HTERT RPE-1 (cell line): Measurements from ENCODE around the gene MAGEA2B.
"Not testable (repeated sequence)": the region's sequence is repeated elsewhere in the genome, so short reads cannot be mapped to it uniquely, and the experiment has no call there.

Source experiments
- in situ Hi-C: fragments of 300-500 bp; cut with MboI; formaldehyde crosslinking; loops from 4 replicates; pipeline ENCODE4 v1.14.3; 2020; ENCODE audit warnings: low sequenced_read_pairs

The MAGEA2B gene, protein sequence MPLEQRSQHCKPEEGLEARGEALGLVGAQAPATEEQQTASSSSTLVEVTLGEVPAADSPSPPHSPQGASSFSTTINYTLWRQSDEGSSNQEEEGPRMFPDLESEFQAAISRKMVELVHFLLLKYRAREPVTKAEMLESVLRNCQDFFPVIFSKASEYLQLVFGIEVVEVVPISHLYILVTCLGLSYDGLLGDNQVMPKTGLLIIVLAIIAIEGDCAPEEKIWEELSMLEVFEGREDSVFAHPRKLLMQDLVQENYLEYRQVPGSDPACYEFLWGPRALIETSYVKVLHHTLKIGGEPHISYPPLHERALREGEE

DNA sequence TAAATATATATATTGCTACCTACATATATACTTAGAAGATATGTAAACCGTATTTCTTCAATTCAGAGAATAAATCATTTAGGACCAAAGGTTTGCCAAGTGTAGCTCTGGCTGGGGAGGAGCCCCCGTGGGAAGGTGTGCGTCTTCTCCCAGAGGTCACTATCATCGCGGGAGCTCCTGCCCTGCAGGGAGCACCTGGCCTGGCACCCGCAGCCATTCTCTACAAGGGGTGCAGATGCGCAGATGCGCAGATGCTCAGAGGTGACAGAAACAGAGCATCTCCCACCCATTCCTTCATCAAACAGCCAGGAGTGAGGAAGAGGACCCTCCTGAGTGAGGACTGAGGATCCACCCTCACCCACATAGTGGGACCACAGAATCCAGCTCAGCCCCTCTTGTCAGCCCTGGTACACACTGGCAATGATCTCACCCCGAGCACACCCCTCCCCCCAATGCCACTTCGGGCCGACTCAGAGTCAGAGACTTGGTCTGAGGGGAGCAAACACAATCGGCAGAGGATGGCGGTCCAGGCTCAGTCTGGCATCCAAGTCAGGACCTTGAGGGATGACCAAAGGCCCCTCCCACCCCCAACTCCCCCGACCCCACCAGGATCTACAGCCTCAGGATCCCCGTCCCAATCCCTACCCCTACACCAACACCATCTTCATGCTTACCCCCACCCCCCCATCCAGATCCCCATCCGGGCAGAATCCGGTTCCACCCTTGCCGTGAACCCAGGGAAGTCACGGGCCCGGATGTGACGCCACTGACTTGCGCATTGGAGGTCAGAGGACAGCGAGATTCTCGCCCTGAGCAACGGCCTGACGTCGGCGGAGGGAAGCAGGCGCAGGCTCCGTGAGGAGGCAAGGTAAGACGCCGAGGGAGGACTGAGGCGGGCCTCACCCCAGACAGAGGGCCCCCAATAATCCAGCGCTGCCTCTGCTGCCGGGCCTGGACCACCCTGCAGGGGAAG lies at the start of gene MAGEA2B:
MAGEA2B (plus strand) TSS at position 814 of the 973 bp plus-strand sequence. CDS start 2,479 bp downstream, outside the sequence.
- in situ Hi-C loops = not testable (repeated sequence)

- in situ Hi-C loops = no loop called here
These were observed 40.3 kb upstream of the MAGEA2B start for GRCh38 chrX:152674135-152674534.

DNA sequence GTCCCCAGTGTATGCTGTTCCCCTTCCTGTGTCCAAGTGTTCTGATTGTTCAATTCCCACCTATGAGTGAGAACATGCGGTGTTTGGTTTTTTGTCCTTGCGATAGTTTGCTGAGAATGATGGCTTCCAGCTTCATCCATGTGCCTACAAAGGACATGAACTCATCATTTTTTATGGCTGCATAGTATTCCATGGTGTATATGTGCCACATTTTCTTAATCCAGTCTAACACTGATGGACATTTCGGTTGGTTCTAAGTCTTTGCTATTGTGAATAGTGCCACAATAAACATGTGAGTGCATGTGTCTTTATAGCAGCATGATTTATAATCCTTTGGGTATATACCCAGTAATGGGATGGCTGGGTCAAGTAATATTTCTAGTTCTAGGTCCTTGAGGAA lies 39.8 kb upstream of the MAGEA2B start:
- in situ Hi-C loops = not testable (repeated sequence)

DNA sequence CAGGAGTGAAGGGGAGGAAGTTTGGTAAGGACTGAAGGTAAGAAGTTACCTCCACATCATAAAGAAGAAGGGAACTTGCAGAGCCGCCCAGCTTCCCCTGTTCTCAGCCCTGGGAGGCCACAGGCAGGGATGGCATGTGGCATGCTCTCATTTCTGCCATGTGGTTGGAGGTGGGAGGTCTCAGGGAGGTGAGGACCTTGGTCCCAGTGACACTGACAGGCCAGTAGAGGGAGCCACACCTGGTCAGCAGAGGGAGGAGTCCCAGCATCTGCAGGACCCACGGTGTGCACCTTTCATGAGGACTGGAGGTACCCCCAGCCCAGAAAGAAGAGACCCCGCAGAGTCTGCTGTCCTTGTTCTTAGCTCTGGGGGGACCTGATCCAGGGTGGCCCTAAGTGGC lies 33.4 kb upstream of the MAGEA2B start:
- in situ Hi-C loops = not testable (repeated sequence)

DNA sequence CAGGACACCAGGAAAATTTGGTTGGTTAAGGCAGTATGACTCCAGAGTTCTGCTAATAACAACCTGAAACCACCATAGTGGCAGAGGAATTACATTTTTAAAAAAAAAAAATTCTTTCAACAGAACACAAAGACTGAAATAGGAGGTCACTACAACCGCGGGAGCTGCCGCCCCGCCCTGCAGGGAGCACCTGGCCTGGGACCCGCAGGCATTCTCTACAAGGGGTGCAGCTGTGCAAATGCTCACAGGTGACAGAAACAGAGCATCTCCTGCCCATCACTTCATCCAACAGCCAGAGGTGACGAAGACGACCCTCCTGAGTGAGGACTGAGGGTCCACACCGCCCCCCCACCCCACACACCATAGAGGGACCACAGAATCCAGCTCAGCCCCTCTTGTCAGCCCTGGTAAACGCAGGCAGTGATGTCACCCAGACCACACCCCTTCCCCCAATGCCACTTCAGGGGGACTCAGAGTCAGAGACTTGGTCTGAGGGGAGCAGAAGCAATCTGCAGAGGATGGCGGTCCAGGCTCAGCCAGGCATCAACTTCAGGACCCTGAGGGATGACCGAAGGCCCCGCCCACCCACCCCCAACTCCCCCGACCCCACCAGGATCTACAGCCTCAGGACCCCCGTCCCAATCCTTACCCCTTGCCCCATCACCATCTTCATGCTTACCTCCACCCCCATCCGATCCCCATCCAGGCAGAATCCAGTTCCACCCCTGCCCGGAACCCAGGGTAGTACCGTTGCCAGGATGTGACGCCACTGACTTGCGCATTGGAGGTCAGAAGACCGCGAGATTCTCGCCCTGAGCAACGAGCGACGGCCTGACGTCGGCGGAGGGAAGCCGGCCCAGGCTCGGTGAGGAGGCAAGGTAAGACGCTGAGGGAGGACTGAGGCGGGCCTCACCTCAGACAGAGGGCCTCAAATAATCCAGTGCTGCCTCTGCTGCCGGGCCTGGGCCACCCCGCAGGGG lies 16.2 kb upstream of the MAGEA2B start, which contains the start of gene MAGEA3:
MAGEA3 (plus strand) TSS at position 843 of the 980 bp plus-strand sequence. CDS start 2,039 bp downstream, outside the sequence.
- in situ Hi-C loops = not testable (repeated sequence)

DNA sequence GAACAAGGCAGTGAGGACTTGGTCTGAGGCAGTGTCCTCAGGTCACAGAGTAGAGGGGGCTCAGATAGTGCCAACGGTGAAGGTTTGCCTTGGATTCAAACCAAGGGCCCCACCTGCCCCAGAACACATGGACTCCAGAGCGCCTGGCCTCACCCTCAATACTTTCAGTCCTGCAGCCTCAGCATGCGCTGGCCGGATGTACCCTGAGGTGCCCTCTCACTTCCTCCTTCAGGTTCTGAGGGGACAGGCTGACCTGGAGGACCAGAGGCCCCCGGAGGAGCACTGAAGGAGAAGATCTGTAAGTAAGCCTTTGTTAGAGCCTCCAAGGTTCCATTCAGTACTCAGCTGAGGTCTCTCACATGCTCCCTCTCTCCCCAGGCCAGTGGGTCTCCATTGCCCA lies 14.0 kb upstream of the MAGEA2B start:
- in situ Hi-C loops = not testable (repeated sequence)

GRCh38 chrX:152706500-152706899 lies 7.9 kb upstream of the MAGEA2B start:
- in situ Hi-C loops = not testable (repeated sequence)

- in situ Hi-C loops = not testable (repeated sequence)
These were observed 5.3 kb upstream of the MAGEA2B start, which contains the start of gene CSAG2 for GRCh38 chrX:152709173-152709572. TSS of gene CSAG2 (minus strand) at chrX:152709273. CDS start at chrX:152709112, 161 bp downstream.

DNA sequence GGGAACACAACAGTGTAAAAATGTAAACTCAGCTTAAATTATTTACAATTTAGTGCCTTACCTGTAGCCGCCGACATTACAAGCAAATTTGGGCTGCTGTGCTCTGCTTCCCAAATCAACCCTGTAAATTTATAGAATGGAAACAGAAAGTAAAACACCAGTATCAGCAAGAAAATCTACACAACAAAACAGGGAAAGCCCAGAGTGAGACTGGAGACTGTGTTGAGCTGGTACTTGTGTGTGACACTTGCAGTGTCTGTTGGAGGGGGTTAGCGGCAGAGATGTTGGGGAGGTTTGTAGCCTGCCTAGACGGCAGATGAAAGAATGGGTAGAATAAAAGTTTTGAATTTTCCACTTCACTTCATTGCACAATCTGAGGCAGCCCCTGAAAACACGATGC lies 1.2 kb upstream of the MAGEA2B start:
- in situ Hi-C loops = not testable (repeated sequence)

DNA sequence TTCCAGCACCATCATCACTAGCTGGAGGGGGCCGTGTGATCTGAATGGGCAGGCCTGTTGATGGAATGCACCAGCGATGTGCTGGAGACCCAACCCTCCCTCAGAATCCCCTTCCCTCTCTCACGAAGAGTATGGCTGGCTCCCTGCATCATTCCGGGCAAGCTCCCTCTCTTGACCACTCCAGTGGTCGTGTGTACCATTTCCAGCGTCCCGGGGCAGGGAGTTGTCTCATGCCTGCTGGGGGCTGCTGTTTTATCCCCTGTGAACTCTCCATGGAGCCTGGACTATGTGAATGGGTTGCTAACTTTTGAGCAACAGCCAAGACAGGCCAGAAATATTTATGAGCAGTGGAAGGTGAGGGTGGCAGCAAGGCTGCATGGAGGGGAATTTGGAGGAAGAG lies 11.0 kb downstream of the MAGEA2B start:
- in situ Hi-C loops = no loop called here

DNA sequence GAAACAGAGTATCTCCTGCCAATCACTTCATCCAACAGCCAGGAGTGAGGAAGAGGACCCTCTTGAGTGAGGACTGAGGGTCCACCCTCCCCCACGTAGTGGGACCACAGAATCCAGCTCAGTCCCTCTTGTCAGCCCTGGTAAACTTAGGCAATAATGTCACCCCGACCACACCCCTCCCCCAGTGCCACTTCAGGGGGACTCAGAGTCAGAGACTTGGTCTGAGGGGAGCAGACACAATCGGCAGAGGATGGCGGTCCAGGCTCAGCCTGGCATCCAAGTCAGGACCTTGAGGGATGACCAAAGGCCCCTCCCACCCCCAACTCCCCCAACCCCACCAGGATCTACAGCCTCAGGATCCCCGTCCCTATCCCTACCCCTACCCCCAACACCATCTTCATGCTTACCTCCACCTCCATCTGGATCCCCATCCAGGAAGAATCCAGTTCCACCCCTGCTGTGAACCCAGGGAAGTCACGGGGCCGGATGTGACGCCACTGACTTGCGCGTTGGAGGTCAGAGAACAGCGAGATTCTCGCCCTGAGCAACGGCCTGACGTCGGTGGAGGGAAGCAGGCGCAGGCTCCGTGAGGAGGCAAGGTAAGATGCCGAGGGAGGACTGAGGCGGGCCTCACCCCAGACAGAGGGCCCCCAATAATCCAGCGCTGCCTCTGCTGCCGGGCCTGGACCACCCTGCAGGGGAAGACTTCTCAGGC lies 19.0 kb downstream of the MAGEA2B start, which contains the start of the genes CSAG1 and MAGEA12:
CSAG1 (minus strand) TSS at position 461 of the 715 bp plus-strand sequence. CDS start 1,261 bp downstream, outside the sequence.
MAGEA12 (plus strand) TSS at position 497 of the 715 bp plus-strand sequence. CDS start 2,405 bp downstream, outside the sequence.
- in situ Hi-C loops = no loop called here

- in situ Hi-C loops = not testable (repeated sequence)
These were observed 19.9 kb downstream of the MAGEA2B start for GRCh38 chrX:152734143-152734858.

DNA sequence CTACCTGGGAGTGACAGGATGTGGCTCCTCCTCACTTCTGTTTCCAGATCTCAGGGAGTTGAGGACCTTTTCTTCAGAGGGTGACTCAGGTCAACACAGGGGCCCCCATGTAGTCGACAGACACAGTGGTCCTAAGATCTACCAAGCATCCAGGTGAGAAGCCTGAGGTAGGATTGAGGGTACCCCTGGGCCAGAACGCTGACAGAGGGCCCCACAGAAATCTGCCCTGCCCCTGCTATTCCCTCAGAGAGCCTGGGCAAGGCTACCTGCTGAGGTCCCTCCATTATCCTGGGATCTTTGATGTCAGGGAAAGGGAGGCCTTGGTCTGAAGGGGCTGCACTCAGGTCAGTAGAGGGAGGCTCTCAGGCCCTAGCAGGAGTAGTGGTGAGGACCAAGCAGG lies 20.7 kb downstream of the MAGEA2B start:
- in situ Hi-C loops = no loop called here

DNA sequence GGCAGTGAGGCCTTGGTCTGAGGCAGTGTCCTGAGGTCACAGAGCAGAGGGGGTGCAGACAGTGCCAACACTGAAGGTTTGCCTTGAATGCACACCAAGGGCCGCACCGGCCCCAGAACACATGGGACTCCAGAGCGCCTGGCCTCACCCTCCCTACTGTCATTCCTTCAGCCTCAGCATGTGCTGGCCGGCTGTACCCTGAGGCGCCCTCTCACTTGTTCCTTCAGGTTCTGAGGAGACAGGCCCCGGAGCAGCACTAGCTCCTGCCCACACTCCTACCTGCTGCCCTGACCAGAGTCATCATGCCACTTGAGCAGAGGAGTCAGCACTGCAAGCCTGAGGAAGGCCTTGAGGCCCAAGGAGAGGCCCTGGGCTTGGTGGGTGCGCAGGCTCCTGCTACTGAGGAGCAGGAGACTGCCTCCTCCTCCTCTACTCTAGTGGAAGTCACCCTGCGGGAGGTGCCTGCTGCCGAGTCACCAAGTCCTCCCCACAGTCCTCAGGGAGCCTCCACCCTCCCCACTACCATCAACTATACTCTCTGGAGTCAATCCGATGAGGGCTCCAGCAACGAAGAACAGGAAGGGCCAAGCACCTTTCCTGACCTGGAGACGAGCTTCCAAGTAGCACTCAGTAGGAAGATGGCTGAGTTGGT lies 21.6 kb downstream of the MAGEA2B start:
- in situ Hi-C loops = no loop called here

- in situ Hi-C loops = not testable (repeated sequence)
These were observed 22.1 kb downstream of the MAGEA2B start for GRCh38 chrX:152736528-152736927.

- in situ Hi-C loops = no loop called here
These were observed 24.1 kb downstream of the MAGEA2B start for GRCh38 chrX:152738560-152738959.

- in situ Hi-C loops = not testable (repeated sequence)
These were observed 39.5 kb downstream of the MAGEA2B start, which contains the start of gene MAGEA2 for GRCh38 chrX:152753686-152754650. TSS of gene MAGEA2 (minus strand) at chrX:152753842. CDS start at chrX:152751363, 2,479 bp downstream.
